ENCODE measurements around the gene BRINP3.

GRCh38 chr1:190472042-190472441 is 5.6 kb downstream of the BRINP3 start:
- TF ChIP-seq CTCF (conservative IDR thresholded peaks at IDR 0.05; ENCODE audit: low read length) (no peak), EZH2phosphoT487 (IDR thresholded peaks at IDR 0.05; ENCODE audit: borderline replicate concordance, low read depth, low read length) (no peak)

Measured in OCI-LY7 (cell line).